Liver (tissue), 9 donors: Measurements from ENCODE around the gene ANGPT4. TPM values are rescaled to one million over a fixed set of nuclear protein-coding genes. Genes with fewer than 3 reads are reported as not detected.

Source experiments
- DNase-seq: peaks from one replicate; pipeline ENCODE4 v3.0.0-alpha.2; 2017; ENCODE audit warnings: low spot score
- H3K27ac ChIP-seq, 2 donors: one replicate each; pipeline ENCODE4 v1.7.0; 2013; ENCODE audit warnings: inconsistent platforms in 2 of 2, low read length in 2 of 2, control low read depth in 1 of 2, low read depth in 1 of 2, mild to moderate bottlenecking in 1 of 2
- H3K27me3 ChIP-seq, 4 donors: one replicate each; pipeline versions ENCODE4 v1.6.1 to v1.7.0; 2013; ENCODE audit warnings: low read length in 3 of 4, inconsistent platforms in 1 of 4, mild to moderate bottlenecking in 1 of 4, moderate library complexity in 1 of 4; ENCODE audit not compliant: control insufficient read depth in 4 of 4, insufficient read depth in 4 of 4
- H3K36me3 ChIP-seq, 4 donors: one replicate each; pipeline versions ENCODE4 v1.6.1 to v1.7.0; 2013; ENCODE audit warnings: low read length in 3 of 4, mild to moderate bottlenecking in 3 of 4, low read depth in 1 of 4, moderate library complexity in 1 of 4; ENCODE audit not compliant: control insufficient read depth in 4 of 4, insufficient read depth in 3 of 4
- H3K4me1 ChIP-seq, 4 donors: one replicate each; pipeline versions ENCODE4 v1.6.1 to v1.7.0; 2013; ENCODE audit warnings: low read length in 3 of 4, mild to moderate bottlenecking in 3 of 4, moderate library complexity in 1 of 4; ENCODE audit not compliant: control insufficient read depth in 4 of 4, insufficient read depth in 4 of 4
- H3K4me3 ChIP-seq, 3 donors: one replicate each; pipeline versions ENCODE4 v1.6.1 to v1.7.0; 2013; ENCODE audit warnings: low read length in 3 of 3, control low read depth in 1 of 3, low read depth in 1 of 3, mild to moderate bottlenecking in 1 of 3
- H3K9ac ChIP-seq, 2 donors: one replicate each; pipeline ENCODE4 v1.7.0; 2013; ENCODE audit warnings: low read length in 2 of 2, mild to moderate bottlenecking in 2 of 2, moderate library complexity in 2 of 2, control low read depth in 1 of 2, low read depth in 1 of 2
- H3K9me3 ChIP-seq, 4 donors: one replicate each; pipeline versions ENCODE4 v1.6.1 to v1.7.0; 2013; ENCODE audit warnings: low read length in 3 of 4; ENCODE audit not compliant: control insufficient read depth in 4 of 4
- ATF3 ChIP-seq: IDR thresholded peaks from 2 replicates; pipeline ENCODE4 v1.6.1; 2016; ENCODE audit warnings: antibody characterized with exemption
- CTCF ChIP-seq: fragments of 150-350 bp; IDR thresholded peaks from 2 replicates; pipeline ENCODE4 v1.5.1; 2017; ENCODE audit warnings: improper control_type of control experiment, low read depth, low read length; ENCODE audit not compliant: missing input control
- EGR1 ChIP-seq, 2 donors: IDR thresholded peaks; 2 replicates each; pipeline ENCODE4 v1.6.1; 2016 to 2018; ENCODE audit warnings: antibody characterized with exemption in 2 of 2, low read depth in 2 of 2
- FOXA1 ChIP-seq: IDR thresholded peaks from 2 replicates; pipeline ENCODE4 v1.6.1; 2016; ENCODE audit warnings: antibody characterized with exemption
- FOXA2 ChIP-seq: IDR thresholded peaks from 2 replicates; pipeline ENCODE4 v1.6.1; 2016; ENCODE audit warnings: antibody characterized with exemption
- GABPA ChIP-seq, 2 donors: IDR thresholded peaks in 1 of 2; conservative IDR thresholded peaks in 1 of 2; 2 replicates each; pipeline ENCODE4 v1.6.1; 2016; ENCODE audit warnings: antibody characterized with exemption in 2 of 2, mild to moderate bottlenecking in 1 of 2, moderate library complexity in 1 of 2
- HNF4A ChIP-seq, 2 donors: conservative IDR thresholded peaks; 2 replicates each; pipeline ENCODE4 v1.6.1; 2016; ENCODE audit warnings: antibody characterized with exemption in 2 of 2, mild to moderate bottlenecking in 2 of 2
- HNF4G ChIP-seq: IDR thresholded peaks from 2 replicates; pipeline ENCODE4 v1.6.1; 2016; ENCODE audit warnings: antibody characterized with exemption
- JUND ChIP-seq, 2 donors: IDR thresholded peaks; 2 replicates each; pipeline ENCODE4 v1.6.1; 2016; ENCODE audit warnings: antibody characterized with exemption in 2 of 2
- NR2F2 ChIP-seq: IDR thresholded peaks from 2 replicates; pipeline ENCODE4 v1.6.1; 2016; ENCODE audit warnings: antibody characterized with exemption
- RAD21 ChIP-seq, 2 donors: IDR thresholded peaks; 2 replicates each; pipeline ENCODE4 v1.6.1; 2016; ENCODE audit warnings: antibody characterized with exemption in 2 of 2, mild to moderate bottlenecking in 2 of 2
- RXRA ChIP-seq, 2 donors: IDR thresholded peaks; 2 replicates each; pipeline ENCODE4 v1.6.1; 2017 to 2018; ENCODE audit warnings: antibody characterized with exemption in 2 of 2, mild to moderate bottlenecking in 1 of 2
- SP1 ChIP-seq: IDR thresholded peaks from 2 replicates; pipeline ENCODE4 v1.6.1; 2018; ENCODE audit warnings: antibody characterized with exemption, mild to moderate bottlenecking
- TAF1 ChIP-seq: conservative IDR thresholded peaks from 2 replicates; pipeline ENCODE4 v1.6.1; 2016; ENCODE audit warnings: antibody characterized with exemption, mild to moderate bottlenecking
- YY1 ChIP-seq: IDR thresholded peaks from 2 replicates; pipeline ENCODE4 v1.6.1; 2016; ENCODE audit warnings: antibody characterized with exemption, mild to moderate bottlenecking
- WGBS: extraction: QIAGEN DNeasy Blood & Tissue Kit; methylation state at CpG from one replicate; pipeline ENCODE4 v1.1.7; 2013; 5-methylcytosine and 5-hydroxymethylcytosine counted together
- polyA plus RNA-seq, 2 donors: library from polyadenylated mRNA; stranded (reverse) in 1 of 2; unstranded in 1 of 2; fragments of 200-250 nt in 1 of 2; fragments of >200 nt in 1 of 2; fragmentation: Nextera tagmentation in 1 of 2; extraction: Ambion mirVana in 1 of 2; gene quantifications; one replicate each; pipeline versions ENCODE4 v1.2.1 to v1.2.3, GENCODE V29; 2013 to 2015
- total RNA-seq, 2 donors: library from RNA; depleted of rRNA; stranded (reverse); fragments of >200 nt; gene quantifications; one replicate each; pipeline ENCODE4 v1.2.3, GENCODE V29; 2014
- TF ChIP-seq, protein P1 (sequence below): IDR thresholded peaks from 2 replicates; pipeline ENCODE4 v1.6.1; 2016; ENCODE audit warnings: antibody characterized with exemption
- TF ChIP-seq, protein P2 (sequence below): IDR thresholded peaks from 2 replicates; pipeline ENCODE4 v1.6.1; 2016; ENCODE audit warnings: antibody characterized with exemption, mild to moderate bottlenecking
- TF ChIP-seq, protein P3 (sequence below): IDR thresholded peaks from 2 replicates; pipeline ENCODE4 v1.6.1; 2016; ENCODE audit warnings: antibody characterized with exemption
- donor health status: healthy.
- donor health status: healthy.
- donor health status: healthy.
- donor health status: healthy.
- donor health status: healthy.

The ANGPT4 gene
- total and polyA plus RNA-seq, 4 donors, result 0.05 to 0.13 (median 0.08) TPM

DNA sequence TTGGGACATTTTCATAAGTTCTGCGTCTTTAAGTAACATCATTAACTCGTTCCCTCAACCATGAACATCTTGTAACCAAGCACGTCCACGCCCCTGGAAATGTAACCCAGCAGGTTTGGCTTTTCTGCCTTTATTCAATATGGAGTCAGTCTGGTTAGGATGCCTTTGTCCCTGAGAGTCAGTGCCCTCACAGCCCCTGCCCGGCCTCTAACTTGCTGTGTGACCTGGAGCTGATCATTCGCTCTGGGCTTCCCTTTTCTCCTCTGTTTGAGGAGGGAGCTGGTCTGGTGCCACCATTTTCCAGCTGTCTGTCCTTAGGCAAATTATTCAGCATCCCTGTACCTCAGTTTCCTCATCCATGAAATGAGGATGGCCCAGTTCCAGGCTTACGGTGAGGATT lies 26.5 kb upstream of the ANGPT4 start:
- Histone ChIP-seq H3K27ac (no peak overlapping the region), H3K4me1 (no peaks in the 10 kb centered on the region), H3K27me3 (peaks cover 0 to 4% (median 1%) of the 10 kb centered on the region in 4 donors), H3K4me3 (no peak overlapping the region), H3K9ac (no peak overlapping the region), H3K9me3 (no peaks in the 10 kb centered on the region), H3K36me3 (no peaks in the 10 kb centered on the region)
- TF ChIP-seq HNF4G (no peak), JUND (IDR thresholded peaks at IDR 0.05) (no peak), TAF1 (no peak), GABPA (IDR thresholded peaks at IDR 0.05 in 1 of 2, conservative IDR thresholded peaks at IDR 0.05 in 1 of 2) (no peak), SP1 (no peak), HNF4A (conservative IDR thresholded peaks at IDR 0.05) (no peak), ATF3 (no peak), RAD21 (IDR thresholded peaks at IDR 0.05) (no peak), CTCF (no peak), NR2F2 (no peak), EGR1 (IDR thresholded peaks at IDR 0.05; ENCODE audit: low read depth in 2 of 2) (no peak), YY1 (no peak), FOXA2 (no peak), FOXA1 (no peak), RXRA (IDR thresholded peaks at IDR 0.05) (no peak)
- TF ChIP-seq, protein P1, sequence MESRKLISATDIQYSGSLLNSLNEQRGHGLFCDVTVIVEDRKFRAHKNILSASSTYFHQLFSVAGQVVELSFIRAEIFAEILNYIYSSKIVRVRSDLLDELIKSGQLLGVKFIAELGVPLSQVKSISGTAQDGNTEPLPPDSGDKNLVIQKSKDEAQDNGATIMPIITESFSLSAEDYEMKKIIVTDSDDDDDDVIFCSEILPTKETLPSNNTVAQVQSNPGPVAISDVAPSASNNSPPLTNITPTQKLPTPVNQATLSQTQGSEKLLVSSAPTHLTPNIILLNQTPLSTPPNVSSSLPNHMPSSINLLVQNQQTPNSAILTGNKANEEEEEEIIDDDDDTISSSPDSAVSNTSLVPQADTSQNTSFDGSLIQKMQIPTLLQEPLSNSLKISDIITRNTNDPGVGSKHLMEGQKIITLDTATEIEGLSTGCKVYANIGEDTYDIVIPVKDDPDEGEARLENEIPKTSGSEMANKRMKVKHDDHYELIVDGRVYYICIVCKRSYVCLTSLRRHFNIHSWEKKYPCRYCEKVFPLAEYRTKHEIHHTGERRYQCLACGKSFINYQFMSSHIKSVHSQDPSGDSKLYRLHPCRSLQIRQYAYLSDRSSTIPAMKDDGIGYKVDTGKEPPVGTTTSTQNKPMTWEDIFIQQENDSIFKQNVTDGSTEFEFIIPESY, result no peak
- TF ChIP-seq, protein P2, sequence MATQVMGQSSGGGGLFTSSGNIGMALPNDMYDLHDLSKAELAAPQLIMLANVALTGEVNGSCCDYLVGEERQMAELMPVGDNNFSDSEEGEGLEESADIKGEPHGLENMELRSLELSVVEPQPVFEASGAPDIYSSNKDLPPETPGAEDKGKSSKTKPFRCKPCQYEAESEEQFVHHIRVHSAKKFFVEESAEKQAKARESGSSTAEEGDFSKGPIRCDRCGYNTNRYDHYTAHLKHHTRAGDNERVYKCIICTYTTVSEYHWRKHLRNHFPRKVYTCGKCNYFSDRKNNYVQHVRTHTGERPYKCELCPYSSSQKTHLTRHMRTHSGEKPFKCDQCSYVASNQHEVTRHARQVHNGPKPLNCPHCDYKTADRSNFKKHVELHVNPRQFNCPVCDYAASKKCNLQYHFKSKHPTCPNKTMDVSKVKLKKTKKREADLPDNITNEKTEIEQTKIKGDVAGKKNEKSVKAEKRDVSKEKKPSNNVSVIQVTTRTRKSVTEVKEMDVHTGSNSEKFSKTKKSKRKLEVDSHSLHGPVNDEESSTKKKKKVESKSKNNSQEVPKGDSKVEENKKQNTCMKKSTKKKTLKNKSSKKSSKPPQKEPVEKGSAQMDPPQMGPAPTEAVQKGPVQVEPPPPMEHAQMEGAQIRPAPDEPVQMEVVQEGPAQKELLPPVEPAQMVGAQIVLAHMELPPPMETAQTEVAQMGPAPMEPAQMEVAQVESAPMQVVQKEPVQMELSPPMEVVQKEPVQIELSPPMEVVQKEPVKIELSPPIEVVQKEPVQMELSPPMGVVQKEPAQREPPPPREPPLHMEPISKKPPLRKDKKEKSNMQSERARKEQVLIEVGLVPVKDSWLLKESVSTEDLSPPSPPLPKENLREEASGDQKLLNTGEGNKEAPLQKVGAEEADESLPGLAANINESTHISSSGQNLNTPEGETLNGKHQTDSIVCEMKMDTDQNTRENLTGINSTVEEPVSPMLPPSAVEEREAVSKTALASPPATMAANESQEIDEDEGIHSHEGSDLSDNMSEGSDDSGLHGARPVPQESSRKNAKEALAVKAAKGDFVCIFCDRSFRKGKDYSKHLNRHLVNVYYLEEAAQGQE, result no peak
- TF ChIP-seq, protein P3, sequence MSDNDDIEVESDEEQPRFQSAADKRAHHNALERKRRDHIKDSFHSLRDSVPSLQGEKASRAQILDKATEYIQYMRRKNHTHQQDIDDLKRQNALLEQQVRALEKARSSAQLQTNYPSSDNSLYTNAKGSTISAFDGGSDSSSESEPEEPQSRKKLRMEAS, result no peak
- no peak for DNase-seq
- 82% methylated on average over 7 of the region's 7 CpGs for WGBS
